ENCODE measurements around the gene ACAP3. TPM values are rescaled to one million over a fixed set of nuclear protein-coding genes. Genes with fewer than 3 reads are reported as not detected.

The ACAP3 gene
- total and polyA plus RNA-seq, 4 donors, result 2.7 to 24.8 (median 15.0) TPM

DNA sequence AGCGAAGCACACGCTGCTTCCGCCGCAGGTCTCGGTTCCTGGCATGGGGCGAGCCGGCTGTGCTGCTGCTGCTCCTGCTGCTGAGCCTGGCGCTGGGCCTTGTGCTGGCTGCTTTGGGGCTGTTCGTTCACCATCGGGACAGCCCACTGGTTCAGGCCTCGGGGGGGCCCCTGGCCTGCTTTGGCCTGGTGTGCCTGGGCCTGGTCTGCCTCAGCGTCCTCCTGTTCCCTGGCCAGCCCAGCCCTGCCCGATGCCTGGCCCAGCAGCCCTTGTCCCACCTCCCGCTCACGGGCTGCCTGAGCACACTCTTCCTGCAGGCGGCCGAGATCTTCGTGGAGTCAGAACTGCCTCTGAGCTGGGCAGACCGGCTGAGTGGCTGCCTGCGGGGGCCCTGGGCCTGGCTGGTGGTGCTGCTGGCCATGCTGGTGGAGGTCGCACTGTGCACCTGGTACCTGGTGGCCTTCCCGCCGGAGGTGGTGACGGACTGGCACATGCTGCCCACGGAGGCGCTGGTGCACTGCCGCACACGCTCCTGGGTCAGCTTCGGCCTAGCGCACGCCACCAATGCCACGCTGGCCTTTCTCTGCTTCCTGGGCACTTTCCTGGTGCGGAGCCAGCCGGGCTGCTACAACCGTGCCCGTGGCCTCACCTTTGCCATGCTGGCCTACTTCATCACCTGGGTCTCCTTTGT is 26.0 kb upstream of the ACAP3 start:
- no peak overlapping the region for H3K9ac ChIP-seq (ENCODE audit: low read depth in 1 of 2, low read length in 2 of 2)
- peaks cover 6 to 22% (median 15%) of the 10 kb centered on the region in 4 donors for H3K4me1 ChIP-seq (ENCODE audit: control insufficient read depth in 4 of 4, insufficient read depth in 4 of 4, low read length in 3 of 4)
- DNase-seq (ENCODE audit: low spot score), result no peak
- H3K9me3 ChIP-seq (ENCODE audit: control insufficient read depth in 4 of 4, low read length in 3 of 4), result no peaks in the 10 kb centered on the region
- peaks cover 0 to 15% (median 3%) of the 10 kb centered on the region in 4 donors for H3K36me3 ChIP-seq (ENCODE audit: control insufficient read depth in 4 of 4, insufficient read depth in 3 of 4, low read depth in 1 of 4, low read length in 3 of 4)
- no peak overlapping the region for H3K4me3 ChIP-seq (ENCODE audit: low read depth in 1 of 3, low read length in 3 of 3)
- TF ChIP-seq FOXA1 (IDR thresholded peaks at IDR 0.05) (no peak), SP1 (IDR thresholded peaks at IDR 0.05) (no peak), JUND (IDR thresholded peaks at IDR 0.05) (no peak), NR2F2 (IDR thresholded peaks at IDR 0.05) (no peak), EGR1 (IDR thresholded peaks at IDR 0.05; ENCODE audit: low read depth in 2 of 2) (no peak), YY1 (IDR thresholded peaks at IDR 0.05) (no peak), RXRA (IDR thresholded peaks at IDR 0.05) (no peak), HNF4A (conservative IDR thresholded peaks at IDR 0.05) (no peak), HNF4G (IDR thresholded peaks at IDR 0.05) (no peak), FOXA2 (IDR thresholded peaks at IDR 0.05) (no peak), RAD21 (IDR thresholded peaks at IDR 0.05) (no peak), TAF1 (conservative IDR thresholded peaks at IDR 0.05) (no peak)
- TF ChIP-seq, protein P1, sequence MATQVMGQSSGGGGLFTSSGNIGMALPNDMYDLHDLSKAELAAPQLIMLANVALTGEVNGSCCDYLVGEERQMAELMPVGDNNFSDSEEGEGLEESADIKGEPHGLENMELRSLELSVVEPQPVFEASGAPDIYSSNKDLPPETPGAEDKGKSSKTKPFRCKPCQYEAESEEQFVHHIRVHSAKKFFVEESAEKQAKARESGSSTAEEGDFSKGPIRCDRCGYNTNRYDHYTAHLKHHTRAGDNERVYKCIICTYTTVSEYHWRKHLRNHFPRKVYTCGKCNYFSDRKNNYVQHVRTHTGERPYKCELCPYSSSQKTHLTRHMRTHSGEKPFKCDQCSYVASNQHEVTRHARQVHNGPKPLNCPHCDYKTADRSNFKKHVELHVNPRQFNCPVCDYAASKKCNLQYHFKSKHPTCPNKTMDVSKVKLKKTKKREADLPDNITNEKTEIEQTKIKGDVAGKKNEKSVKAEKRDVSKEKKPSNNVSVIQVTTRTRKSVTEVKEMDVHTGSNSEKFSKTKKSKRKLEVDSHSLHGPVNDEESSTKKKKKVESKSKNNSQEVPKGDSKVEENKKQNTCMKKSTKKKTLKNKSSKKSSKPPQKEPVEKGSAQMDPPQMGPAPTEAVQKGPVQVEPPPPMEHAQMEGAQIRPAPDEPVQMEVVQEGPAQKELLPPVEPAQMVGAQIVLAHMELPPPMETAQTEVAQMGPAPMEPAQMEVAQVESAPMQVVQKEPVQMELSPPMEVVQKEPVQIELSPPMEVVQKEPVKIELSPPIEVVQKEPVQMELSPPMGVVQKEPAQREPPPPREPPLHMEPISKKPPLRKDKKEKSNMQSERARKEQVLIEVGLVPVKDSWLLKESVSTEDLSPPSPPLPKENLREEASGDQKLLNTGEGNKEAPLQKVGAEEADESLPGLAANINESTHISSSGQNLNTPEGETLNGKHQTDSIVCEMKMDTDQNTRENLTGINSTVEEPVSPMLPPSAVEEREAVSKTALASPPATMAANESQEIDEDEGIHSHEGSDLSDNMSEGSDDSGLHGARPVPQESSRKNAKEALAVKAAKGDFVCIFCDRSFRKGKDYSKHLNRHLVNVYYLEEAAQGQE (IDR thresholded peaks at IDR 0.05), result no peak
- TF ChIP-seq, protein P2, sequence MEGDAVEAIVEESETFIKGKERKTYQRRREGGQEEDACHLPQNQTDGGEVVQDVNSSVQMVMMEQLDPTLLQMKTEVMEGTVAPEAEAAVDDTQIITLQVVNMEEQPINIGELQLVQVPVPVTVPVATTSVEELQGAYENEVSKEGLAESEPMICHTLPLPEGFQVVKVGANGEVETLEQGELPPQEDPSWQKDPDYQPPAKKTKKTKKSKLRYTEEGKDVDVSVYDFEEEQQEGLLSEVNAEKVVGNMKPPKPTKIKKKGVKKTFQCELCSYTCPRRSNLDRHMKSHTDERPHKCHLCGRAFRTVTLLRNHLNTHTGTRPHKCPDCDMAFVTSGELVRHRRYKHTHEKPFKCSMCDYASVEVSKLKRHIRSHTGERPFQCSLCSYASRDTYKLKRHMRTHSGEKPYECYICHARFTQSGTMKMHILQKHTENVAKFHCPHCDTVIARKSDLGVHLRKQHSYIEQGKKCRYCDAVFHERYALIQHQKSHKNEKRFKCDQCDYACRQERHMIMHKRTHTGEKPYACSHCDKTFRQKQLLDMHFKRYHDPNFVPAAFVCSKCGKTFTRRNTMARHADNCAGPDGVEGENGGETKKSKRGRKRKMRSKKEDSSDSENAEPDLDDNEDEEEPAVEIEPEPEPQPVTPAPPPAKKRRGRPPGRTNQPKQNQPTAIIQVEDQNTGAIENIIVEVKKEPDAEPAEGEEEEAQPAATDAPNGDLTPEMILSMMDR (IDR thresholded peaks at IDR 0.05; ENCODE audit: low read depth, low read length, missing input control), result no peak
- TF ChIP-seq, protein P3, sequence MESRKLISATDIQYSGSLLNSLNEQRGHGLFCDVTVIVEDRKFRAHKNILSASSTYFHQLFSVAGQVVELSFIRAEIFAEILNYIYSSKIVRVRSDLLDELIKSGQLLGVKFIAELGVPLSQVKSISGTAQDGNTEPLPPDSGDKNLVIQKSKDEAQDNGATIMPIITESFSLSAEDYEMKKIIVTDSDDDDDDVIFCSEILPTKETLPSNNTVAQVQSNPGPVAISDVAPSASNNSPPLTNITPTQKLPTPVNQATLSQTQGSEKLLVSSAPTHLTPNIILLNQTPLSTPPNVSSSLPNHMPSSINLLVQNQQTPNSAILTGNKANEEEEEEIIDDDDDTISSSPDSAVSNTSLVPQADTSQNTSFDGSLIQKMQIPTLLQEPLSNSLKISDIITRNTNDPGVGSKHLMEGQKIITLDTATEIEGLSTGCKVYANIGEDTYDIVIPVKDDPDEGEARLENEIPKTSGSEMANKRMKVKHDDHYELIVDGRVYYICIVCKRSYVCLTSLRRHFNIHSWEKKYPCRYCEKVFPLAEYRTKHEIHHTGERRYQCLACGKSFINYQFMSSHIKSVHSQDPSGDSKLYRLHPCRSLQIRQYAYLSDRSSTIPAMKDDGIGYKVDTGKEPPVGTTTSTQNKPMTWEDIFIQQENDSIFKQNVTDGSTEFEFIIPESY (IDR thresholded peaks at IDR 0.05), result no peak
- TF ChIP-seq, protein P4, sequence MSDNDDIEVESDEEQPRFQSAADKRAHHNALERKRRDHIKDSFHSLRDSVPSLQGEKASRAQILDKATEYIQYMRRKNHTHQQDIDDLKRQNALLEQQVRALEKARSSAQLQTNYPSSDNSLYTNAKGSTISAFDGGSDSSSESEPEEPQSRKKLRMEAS (IDR thresholded peaks at IDR 0.05), result no peak
- 76% methylated on average over 36 of the region's 36 CpGs for WGBS
- no peaks in the 10 kb centered on the region for H3K27me3 ChIP-seq (ENCODE audit: control insufficient read depth in 4 of 4, insufficient read depth in 4 of 4, low read length in 3 of 4)
- peak overlapping the region in 1 of 2 donors; percentile 67 for H3K27ac ChIP-seq (ENCODE audit: low read depth in 1 of 2, low read length in 2 of 2)

All from liver (tissue), 9 donors.